ENCODE measurements around the gene CORIN.

Gene CORIN

GRCh38 chr4:47747211-47747610 is 90.7 kb downstream of the CORIN start:
- Histone ChIP-seq H3K9me3 (ENCODE audit: low read length) (no peaks in the 10 kb centered on the region), H3K27me3 (ENCODE audit: insufficient read depth, low read length) (no peaks in the 10 kb centered on the region), H3K4me3 (ENCODE audit: low read length) (no peak overlapping the region), H3K4me1 (ENCODE audit: insufficient read depth, low read length) (no peaks in the 10 kb centered on the region), H3K36me3 (ENCODE audit: insufficient read depth, low read length) (no peaks in the 10 kb centered on the region), H2AFZ (ENCODE audit: low read depth, low read length) (no peak overlapping the region)

GRCh38 chr4:47746122-47746521 is 91.7 kb downstream of the CORIN start:
- H2AFZ ChIP-seq (ENCODE audit: low read depth, low read length): no peak overlapping the region
- no peak overlapping the region for H3K4me3 ChIP-seq (ENCODE audit: low read length)
- H3K9me3 ChIP-seq (ENCODE audit: low read length): no peaks in the 10 kb centered on the region
- no peaks in the 10 kb centered on the region for H3K36me3 ChIP-seq (ENCODE audit: insufficient read depth, low read length)
- no peaks in the 10 kb centered on the region for H3K4me1 ChIP-seq (ENCODE audit: insufficient read depth, low read length)
- no peaks in the 10 kb centered on the region for H3K27me3 ChIP-seq (ENCODE audit: insufficient read depth, low read length)

- no peak overlapping the region for H3K4me3 ChIP-seq (ENCODE audit: low read length)
These were observed 93.0 kb downstream of the CORIN start for GRCh38 chr4:47744843-47745382.

GRCh38 chr4:47744253-47744652 is 93.6 kb downstream of the CORIN start:
- no peak overlapping the region for H2AFZ ChIP-seq (ENCODE audit: low read depth, low read length)
- no peaks in the 10 kb centered on the region for H3K4me1 ChIP-seq (ENCODE audit: insufficient read depth, low read length)
- no peaks in the 10 kb centered on the region for H3K9me3 ChIP-seq (ENCODE audit: low read length)
- no peaks in the 10 kb centered on the region for H3K36me3 ChIP-seq (ENCODE audit: insufficient read depth, low read length)
- H3K27me3 ChIP-seq (ENCODE audit: insufficient read depth, low read length): no peaks in the 10 kb centered on the region
- H3K4me3 ChIP-seq (ENCODE audit: low read length): no peak overlapping the region

More at GRCh38 chr4:47744843-47745382, 93.0 kb downstream of the CORIN start:
- Histone ChIP-seq H3K27me3 (ENCODE audit: insufficient read depth, low read length) (no peaks in the 10 kb centered on the region), H3K36me3 (ENCODE audit: insufficient read depth, low read length) (no peaks in the 10 kb centered on the region), H3K9me3 (ENCODE audit: low read length) (no peaks in the 10 kb centered on the region), H2AFZ (ENCODE audit: low read depth, low read length) (no peak overlapping the region), H3K4me1 (ENCODE audit: insufficient read depth, low read length) (no peaks in the 10 kb centered on the region)

GRCh38 chr4:47741200-47741599 is 96.7 kb downstream of the CORIN start:
- no peaks in the 10 kb centered on the region for H3K9me3 ChIP-seq (ENCODE audit: low read length)
- no peak overlapping the region for H2AFZ ChIP-seq (ENCODE audit: low read depth, low read length)
- H3K4me1 ChIP-seq (ENCODE audit: insufficient read depth, low read length): no peaks in the 10 kb centered on the region
- H3K36me3 ChIP-seq (ENCODE audit: insufficient read depth, low read length): no peaks in the 10 kb centered on the region
- no peak overlapping the region for H3K4me3 ChIP-seq (ENCODE audit: low read length)
- no peaks in the 10 kb centered on the region for H3K27me3 ChIP-seq (ENCODE audit: insufficient read depth, low read length)

- Histone ChIP-seq H3K4me1 (ENCODE audit: insufficient read depth, low read length) (no peaks in the 10 kb centered on the region), H3K27me3 (ENCODE audit: insufficient read depth, low read length) (no peaks in the 10 kb centered on the region), H3K36me3 (ENCODE audit: insufficient read depth, low read length) (no peaks in the 10 kb centered on the region), H3K9me3 (ENCODE audit: low read length) (no peaks in the 10 kb centered on the region), H3K4me3 (ENCODE audit: low read length) (no peak overlapping the region), H2AFZ (ENCODE audit: low read depth, low read length) (no peak overlapping the region)
These were observed 100.5 kb downstream of the CORIN start for GRCh38 chr4:47737326-47737725.

GRCh38 chr4:47736555-47736954 is 101.3 kb downstream of the CORIN start:
- Histone ChIP-seq H3K36me3 (ENCODE audit: insufficient read depth, low read length) (no peaks in the 10 kb centered on the region), H3K27me3 (ENCODE audit: insufficient read depth, low read length) (no peaks in the 10 kb centered on the region), H3K4me1 (ENCODE audit: insufficient read depth, low read length) (no peaks in the 10 kb centered on the region), H3K9me3 (ENCODE audit: low read length) (no peaks in the 10 kb centered on the region), H3K4me3 (ENCODE audit: low read length) (no peak overlapping the region), H2AFZ (ENCODE audit: low read depth, low read length) (no peak overlapping the region)

GRCh38 chr4:47736146-47736545 is 101.7 kb downstream of the CORIN start:
- no peaks in the 10 kb centered on the region for H3K36me3 ChIP-seq (ENCODE audit: insufficient read depth, low read length)
- no peaks in the 10 kb centered on the region for H3K27me3 ChIP-seq (ENCODE audit: insufficient read depth, low read length)
- no peak overlapping the region for H2AFZ ChIP-seq (ENCODE audit: low read depth, low read length)
- no peak overlapping the region for H3K4me3 ChIP-seq (ENCODE audit: low read length)
- no peaks in the 10 kb centered on the region for H3K9me3 ChIP-seq (ENCODE audit: low read length)
- H3K4me1 ChIP-seq (ENCODE audit: insufficient read depth, low read length): no peaks in the 10 kb centered on the region

GRCh38 chr4:47733302-47734175 is 104.3 kb downstream of the CORIN start:
- no peaks in the 10 kb centered on the region for H3K9me3 ChIP-seq (ENCODE audit: low read length)

GRCh38 chr4:47731182-47731581 is 106.7 kb downstream of the CORIN start:
- H3K27me3 ChIP-seq (ENCODE audit: insufficient read depth, low read length): no peaks in the 10 kb centered on the region
- no peaks in the 10 kb centered on the region for H3K36me3 ChIP-seq (ENCODE audit: insufficient read depth, low read length)
- H3K4me3 ChIP-seq (ENCODE audit: low read length): no peak overlapping the region
- no peak overlapping the region for H2AFZ ChIP-seq (ENCODE audit: low read depth, low read length)
- H3K9me3 ChIP-seq (ENCODE audit: low read length): no peaks in the 10 kb centered on the region
- H3K4me1 ChIP-seq (ENCODE audit: insufficient read depth, low read length): peaks cover 3% of the 10 kb centered on the region

More at GRCh38 chr4:47733302-47734175, 104.3 kb downstream of the CORIN start:
- Histone ChIP-seq H3K36me3 (ENCODE audit: insufficient read depth, low read length) (no peaks in the 10 kb centered on the region), H3K4me1 (ENCODE audit: insufficient read depth, low read length) (peaks cover 3% of the 10 kb centered on the region), H3K27me3 (ENCODE audit: insufficient read depth, low read length) (no peaks in the 10 kb centered on the region), H2AFZ (ENCODE audit: low read depth, low read length) (no peak overlapping the region), H3K4me3 (ENCODE audit: low read length) (no peak overlapping the region)

- no peak overlapping the region for H3K4me3 ChIP-seq (ENCODE audit: low read length)
- H3K4me1 ChIP-seq (ENCODE audit: insufficient read depth, low read length): peaks cover 3% of the 10 kb centered on the region
- no peak overlapping the region for H2AFZ ChIP-seq (ENCODE audit: low read depth, low read length)
- H3K36me3 ChIP-seq (ENCODE audit: insufficient read depth, low read length): no peaks in the 10 kb centered on the region
- H3K27me3 ChIP-seq (ENCODE audit: insufficient read depth, low read length): no peaks in the 10 kb centered on the region
- no peaks in the 10 kb centered on the region for H3K9me3 ChIP-seq (ENCODE audit: low read length)
These were observed 108.7 kb downstream of the CORIN start for GRCh38 chr4:47729131-47729680.

- no peak overlapping the region for H3K4me3 ChIP-seq (ENCODE audit: low read length)
- H3K4me1 ChIP-seq (ENCODE audit: insufficient read depth, low read length): peaks cover 10% of the 10 kb centered on the region
- H3K36me3 ChIP-seq (ENCODE audit: insufficient read depth, low read length): no peaks in the 10 kb centered on the region
- no peaks in the 10 kb centered on the region for H3K27me3 ChIP-seq (ENCODE audit: insufficient read depth, low read length)
- H2AFZ ChIP-seq (ENCODE audit: low read depth, low read length): no peak overlapping the region
- H3K9me3 ChIP-seq (ENCODE audit: low read length): no peaks in the 10 kb centered on the region
These were observed 115.8 kb downstream of the CORIN start for GRCh38 chr4:47721892-47722575.

GRCh38 chr4:47721485-47721884 is 116.4 kb downstream of the CORIN start:
- Histone ChIP-seq H3K36me3 (ENCODE audit: insufficient read depth, low read length) (no peaks in the 10 kb centered on the region), H3K9me3 (ENCODE audit: low read length) (no peaks in the 10 kb centered on the region), H3K27me3 (ENCODE audit: insufficient read depth, low read length) (no peaks in the 10 kb centered on the region), H3K4me1 (ENCODE audit: insufficient read depth, low read length) (peaks cover 11% of the 10 kb centered on the region), H2AFZ (ENCODE audit: low read depth, low read length) (no peak overlapping the region), H3K4me3 (ENCODE audit: low read length) (no peak overlapping the region)

Data from neuron (in vitro differentiated cells).